Coronary artery (tissue), 2 donors: ENCODE measurements around the gene CPEB2.

ENCODE experiments used
- DNase-seq: peaks from one replicate; pipeline ENCODE4 v3.0.0-alpha.2; 2017; ENCODE audit warnings: low spot score
- H3K27ac ChIP-seq, 2 donors: fragments of 200-600 bp; sonication (generic); one replicate each; pipeline ENCODE4 v1.5.1; 2016 to 2019
- H3K4me3 ChIP-seq: fragments of 200-600 bp; sonication (generic); 2 replicates; pipeline ENCODE4 v1.5.1; 2016; ENCODE audit warnings: mild to moderate bottlenecking, moderate library complexity
- CTCF ChIP-seq: fragments of 200-600 bp; sonication (generic); IDR thresholded peaks from one replicate; pipeline ENCODE4 v1.5.1; 2019; ENCODE audit warnings: antibody characterized with exemption

CPEB2 gene

GRCh38 chr4:15089979-15090378 is 87.7 kb downstream of the CPEB2 start:
- TF ChIP-seq CTCF: no peak
- Histone ChIP-seq H3K4me3 (no peak overlapping the region), H3K27ac (no peak overlapping the region)
- DNase-seq: no peak

DNA sequence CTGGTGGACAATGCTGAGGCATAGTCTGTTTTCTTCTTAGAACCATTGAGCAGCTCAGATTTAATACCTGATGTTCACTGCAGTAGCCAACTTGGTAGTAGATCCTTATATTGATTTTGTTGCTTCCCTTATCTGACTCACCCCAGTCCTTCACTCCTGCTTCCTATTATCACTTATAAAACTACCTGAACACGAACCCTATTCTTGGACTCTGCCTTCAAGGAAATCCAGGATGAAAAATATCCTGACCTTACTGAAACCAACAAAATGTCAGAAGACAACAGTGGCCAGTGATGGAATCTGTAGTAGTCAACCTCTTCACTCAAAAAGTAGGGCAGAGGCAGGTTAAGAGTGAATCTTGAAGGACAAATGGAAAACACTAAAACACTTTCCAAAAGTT is 98.1 kb downstream of the CPEB2 start:
- no peak for TF ChIP-seq CTCF
- no peak for DNase-seq
- no peak overlapping the region for H3K27ac ChIP-seq
- no peak overlapping the region for H3K4me3 ChIP-seq

GRCh38 chr4:15100994-15101695 is 98.9 kb downstream of the CPEB2 start:
- H3K27ac ChIP-seq: no peak overlapping the region
- no peak for DNase-seq
- TF ChIP-seq CTCF: no peak
- H3K4me3 ChIP-seq: no peak overlapping the region

DNA sequence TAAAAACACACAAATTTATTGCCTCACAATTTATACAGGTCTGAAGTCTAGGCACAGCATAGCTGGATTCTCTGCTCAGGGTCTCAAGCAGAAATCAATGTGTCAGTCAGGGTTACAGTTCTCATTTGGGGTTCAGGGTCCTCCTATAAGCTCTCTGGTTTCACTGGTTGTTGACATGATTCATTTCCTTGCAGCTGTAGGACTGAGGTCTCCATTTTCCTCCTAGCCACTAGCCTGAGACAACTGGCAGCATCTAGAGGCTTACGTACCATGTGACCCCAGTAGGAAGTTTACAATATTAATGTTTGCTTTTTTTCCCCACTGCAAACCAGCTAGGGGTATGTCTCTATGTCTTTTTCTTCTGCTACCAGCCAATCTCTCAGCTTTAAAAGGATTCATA is 102.5 kb downstream of the CPEB2 start:
- Histone ChIP-seq H3K4me3 (no peak overlapping the region), H3K27ac (no peak overlapping the region)
- TF ChIP-seq CTCF: no peak
- no peak for DNase-seq

DNA sequence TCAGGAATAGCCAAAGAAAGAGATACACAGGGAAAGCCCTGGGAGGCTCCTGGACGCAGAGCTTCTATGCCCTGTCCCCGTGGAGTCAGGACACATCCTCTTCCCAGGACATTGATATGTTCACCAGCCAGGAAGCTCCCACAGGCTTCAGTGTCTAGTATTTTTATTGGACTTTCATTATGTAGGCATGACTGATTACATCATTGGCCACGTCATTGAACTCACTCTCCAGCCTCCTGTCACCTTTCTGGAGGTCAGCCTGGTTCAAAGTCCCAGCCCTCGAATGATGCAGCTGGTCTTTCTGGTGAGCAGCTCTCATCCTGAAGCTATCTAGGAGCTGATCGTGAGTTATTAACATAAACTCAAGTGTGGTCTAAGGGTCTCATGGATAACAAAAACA is 104.1 kb downstream of the CPEB2 start:
- H3K27ac ChIP-seq: no peak overlapping the region
- H3K4me3 ChIP-seq: no peak overlapping the region
- no peak for DNase-seq
- no peak for TF ChIP-seq CTCF

- Histone ChIP-seq H3K4me3 (no peak overlapping the region), H3K27ac (no peak overlapping the region)
- no peak for TF ChIP-seq CTCF
- no peak for DNase-seq
These were observed 107.3 kb downstream of the CPEB2 start for GRCh38 chr4:15109600-15109999.

GRCh38 chr4:15110120-15110571 is 107.9 kb downstream of the CPEB2 start:
- no peak for TF ChIP-seq CTCF
- DNase-seq: no peak
- H3K27ac ChIP-seq: no peak overlapping the region
- H3K4me3 ChIP-seq: no peak overlapping the region
